CD4-positive, alpha-beta T cell treated with Interleukin-17A for 4 hours (primary cell): ENCODE data around the gene GTPBP10.
"Not testable (repeated sequence)": the region's sequence is repeated elsewhere in the genome, so short reads cannot be mapped to it uniquely, and the experiment has no call there.

Source experiments
- DNase-seq: peaks from one replicate; pipeline ENCODE4 v3.0.0-alpha.2; 2020; ENCODE audit warnings: mixed read lengths

Gene GTPBP10

GRCh38 chr7:90346336-90347125, at the start of gene GTPBP10:
Gene GTPBP10, plus strand, starts transcription at chr7:90346716. Its CDS starts 26 bp downstream, at chr7:90346742.
- DNase-seq, result peak; percentile 96

- no peak for DNase-seq
Measured at GRCh38 chr7:90298145-90299038, 48.1 kb upstream of the GTPBP10 start.

- no peak for DNase-seq
Measured at GRCh38 chr7:90303241-90303640, 43.3 kb upstream of the GTPBP10 start.

GRCh38 chr7:90309872-90310271, 36.6 kb upstream of the GTPBP10 start:
- no peak for DNase-seq

GRCh38 chr7:90311175-90311574, 35.3 kb upstream of the GTPBP10 start:
- no peak for DNase-seq

GRCh38 chr7:90312745-90313144, 33.8 kb upstream of the GTPBP10 start:
- DNase-seq, result no peak

- no peak for DNase-seq
Measured at GRCh38 chr7:90313907-90314306, 32.6 kb upstream of the GTPBP10 start.

GRCh38 chr7:90320014-90320413, 26.5 kb upstream of the GTPBP10 start:
- no peak for DNase-seq

GRCh38 chr7:90320418-90320800, 26.1 kb upstream of the GTPBP10 start:
- no peak for DNase-seq

- no peak for DNase-seq
Measured at GRCh38 chr7:90320801-90321494, 25.6 kb upstream of the GTPBP10 start, which contains the start of gene FAM237B. Gene FAM237B, minus strand, starts transcription at chr7:90321304. Its CDS starts 1,556 bp downstream, at chr7:90319748.

GRCh38 chr7:90322837-90323236, 23.7 kb upstream of the GTPBP10 start:
- no peak for DNase-seq

- no peak for DNase-seq
Measured at GRCh38 chr7:90326500-90326899, 20.0 kb upstream of the GTPBP10 start.

GRCh38 chr7:90334193-90334843, 12.2 kb upstream of the GTPBP10 start:
- DNase-seq, result no peak

GRCh38 chr7:90334926-90335325, 11.6 kb upstream of the GTPBP10 start:
- DNase-seq, result not testable (repeated sequence)

- DNase-seq, result no peak
Measured at GRCh38 chr7:90337106-90337505, 9.4 kb upstream of the GTPBP10 start.

GRCh38 chr7:90345016-90345415, 1.5 kb upstream of the GTPBP10 start:
- no peak for DNase-seq

GRCh38 chr7:90345595-90346335, 751 bp upstream of the GTPBP10 start:
- DNase-seq, result peak; percentile 12

GRCh38 chr7:90347759-90348158, 1.2 kb downstream of the GTPBP10 start:
- no peak for DNase-seq

- DNase-seq, result no peak
Measured at GRCh38 chr7:90349305-90349704, 2.8 kb downstream of the GTPBP10 start.

GRCh38 chr7:90350032-90350431, 3.5 kb downstream of the GTPBP10 start:
- not testable (repeated sequence) for DNase-seq

GRCh38 chr7:90351987-90352386, 5.5 kb downstream of the GTPBP10 start:
- no peak for DNase-seq

- DNase-seq, result no peak
Measured at GRCh38 chr7:90383422-90383821, 36.9 kb downstream of the GTPBP10 start.
